Keratinocyte (primary cell): ENCODE measurements around the gene SYNDIG1. TPM values are rescaled to one million over a fixed set of nuclear protein-coding genes. Genes with fewer than 3 reads are reported as not detected.

Experiments used
- DNase-seq: peaks from one replicate; pipeline ENCODE4 v3.0.0-alpha.2; 2011; ENCODE audit warnings: low read depth, missing footprints, low spot score
- FAIRE-seq: peaks from 2 replicates; lab custom pipeline; 2011; peaks lifted over from hg19 to GRCh38; lab: Jason Lieb, UNC
- H2AFZ ChIP-seq: 2 replicates; pipeline ENCODE4 v1.6.0; 2012; ENCODE audit warnings: low read length, control low read depth, inconsistent platforms; ENCODE audit not compliant: control insufficient read depth
- H3K27ac ChIP-seq: 2 replicates; pipeline ENCODE4 v1.5.1; 2011; ENCODE audit warnings: low read length; ENCODE audit not compliant: control insufficient read depth, insufficient read depth
- H3K27me3 ChIP-seq: 3 replicates; pipeline ENCODE4 v1.6.0; 2011; ENCODE audit warnings: low read length; ENCODE audit not compliant: control insufficient read depth, insufficient read depth; ENCODE audit errors: extremely low read depth
- H3K36me3 ChIP-seq, 2 experiments: 2 replicates in 1 of 2; 3 replicates in 1 of 2; pipeline ENCODE4 v1.5.1; 2011; ENCODE audit warnings: low read length in 2 of 2, mild to moderate bottlenecking in 1 of 2; ENCODE audit not compliant: control insufficient read depth in 2 of 2, insufficient read depth in 2 of 2; ENCODE audit errors: extremely low read depth in 1 of 2
- H3K4me1 ChIP-seq: 3 replicates; pipeline ENCODE4 v1.5.1; 2011; ENCODE audit warnings: low read length; ENCODE audit not compliant: control insufficient read depth, insufficient read depth; ENCODE audit errors: extremely low read depth
- H3K4me2 ChIP-seq: 3 replicates; pipeline ENCODE4 v1.6.0; 2011; ENCODE audit warnings: low read depth, low read length; ENCODE audit not compliant: control insufficient read depth, insufficient read depth; ENCODE audit errors: extremely low read depth
- H3K4me3 ChIP-seq, 3 experiments: fragments of 200-600 bp in 1 of 3; sonication (generic) in 1 of 3; 2 replicates in 2 of 3; 3 replicates in 1 of 3; pipeline ENCODE4 v1.5.1; 2011 to 2016; ENCODE audit warnings: low read length in 3 of 3, mild to moderate bottlenecking in 3 of 3, control low read depth in 2 of 3, inconsistent platforms in 1 of 3, low read depth in 1 of 3, mixed read lengths in 1 of 3, mixed run types in 1 of 3, moderate library complexity in 1 of 3; ENCODE audit not compliant: control insufficient read depth in 2 of 3, insufficient read depth in 2 of 3; ENCODE audit errors: extremely low read depth in 1 of 3
- H3K79me2 ChIP-seq: 2 replicates; pipeline ENCODE4 v1.6.0; 2012; ENCODE audit warnings: low read length; ENCODE audit not compliant: control insufficient read depth, insufficient read depth
- H3K9ac ChIP-seq: 3 replicates; pipeline ENCODE4 v1.6.0; 2011; ENCODE audit warnings: low read length; ENCODE audit not compliant: control insufficient read depth, insufficient read depth; ENCODE audit errors: extremely low read depth
- H3K9me1 ChIP-seq: 3 replicates; pipeline ENCODE4 v1.6.0; 2011; ENCODE audit warnings: low read length; ENCODE audit not compliant: control insufficient read depth, insufficient read depth; ENCODE audit errors: extremely low read depth
- H3K9me3 ChIP-seq: 2 replicates; pipeline ENCODE4 v1.5.1; 2012; ENCODE audit warnings: low read depth, low read length; ENCODE audit not compliant: control insufficient read depth
- H4K20me1 ChIP-seq: 3 replicates; pipeline ENCODE4 v1.6.0; 2011; ENCODE audit warnings: low read length; ENCODE audit not compliant: control insufficient read depth, insufficient read depth; ENCODE audit errors: extremely low read depth
- CTCF ChIP-seq, 3 experiments: IDR thresholded peaks in 1 of 3; conservative IDR thresholded peaks in 1 of 3; optimal IDR thresholded peaks in 1 of 3; 2 replicates in 2 of 3; 3 replicates in 1 of 3; pipeline versions ENCODE3 to v1.5.1; 2011; ENCODE audit warnings: low read length in 3 of 3, mild to moderate bottlenecking in 3 of 3, moderate library complexity in 2 of 3, control low read depth in 1 of 3, inconsistent platforms in 1 of 3; ENCODE audit not compliant: insufficient read depth in 2 of 3; ENCODE audit errors: extremely low read depth in 1 of 3
- EZH2 ChIP-seq: IDR thresholded peaks from one replicate; pipeline ENCODE4 v1.6.1; 2012; ENCODE audit warnings: inconsistent platforms, mild to moderate bottlenecking, low read length, moderate library complexity
- dilution Hi-C: fragments of 300-500 bp; cut with MboI; formaldehyde crosslinking; loops from one replicate; pipeline ENCODE4 v1.7.0; 2020; ENCODE audit warnings: low sequenced_read_pairs; ENCODE audit not compliant: extremely low pct_ligation_motif_present
- polyA plus RNA-seq, 5 experiments: library from polyadenylated mRNA; depleted of rRNA in 3 of 5; stranded (reverse) in 3 of 5; stranded (forward) in 1 of 5; unstranded in 1 of 5; fragments of >200 nt; gene quantifications; 1 replicate in 1 of 5; 2 replicates in 3 of 5; 3 replicates in 1 of 5; pipeline versions ENCODE4 v1.2.1 to v1.2.3, GENCODE V29; 2011 to 2012; ENCODE audit warnings: missing spikeins in 2 of 5, low read depth in 1 of 5, low replicate concordance in 1 of 5

Gene SYNDIG1
- polyA plus RNA-seq, 1 donor (not counting 4 experiments of a cell fraction or from before 2014, with no cell fraction given): 0.38 TPM

GRCh38 chr20:24572862-24573261 lies 103.4 kb downstream of the SYNDIG1 start:
- Histone ChIP-seq H3K79me2 (no peaks in the 10 kb centered on the region), H3K27me3 (no peaks in the 10 kb centered on the region), H3K9ac (no peak overlapping the region), H3K9me1 (no peaks in the 10 kb centered on the region), H3K27ac (no peak overlapping the region), H2AFZ (no peak overlapping the region), H3K4me1 (no peaks in the 10 kb centered on the region), H3K9me3 (no peaks in the 10 kb centered on the region), H4K20me1 (no peaks in the 10 kb centered on the region), H3K4me3 (no peak overlapping the region), H3K4me2 (no peak overlapping the region), H3K36me3 (no peaks in the 10 kb centered on the region)
- no peak for DNase-seq
- FAIRE-seq: no peak
- dilution Hi-C loops: no loop called here
- TF ChIP-seq CTCF (optimal IDR thresholded peaks at IDR 0.05 in 1 of 3, IDR thresholded peaks at IDR 0.05 in 1 of 3, conservative IDR thresholded peaks at IDR 0.05 in 1 of 3; ENCODE audit: extremely low read depth in 1 of 3, insufficient read depth in 2 of 3, low read length in 3 of 3) (no peak), EZH2 (no peak)

- no peak overlapping the region for H2AFZ ChIP-seq
- no peak for DNase-seq
- no peak overlapping the region for H3K27ac ChIP-seq
- no peaks in the 10 kb centered on the region for H3K36me3 ChIP-seq
- H3K4me3 ChIP-seq: no peak overlapping the region
- no peaks in the 10 kb centered on the region for H4K20me1 ChIP-seq
- no peaks in the 10 kb centered on the region for H3K9me1 ChIP-seq
- TF ChIP-seq CTCF (optimal IDR thresholded peaks at IDR 0.05 in 1 of 3, IDR thresholded peaks at IDR 0.05 in 1 of 3, conservative IDR thresholded peaks at IDR 0.05 in 1 of 3; ENCODE audit: extremely low read depth in 1 of 3, insufficient read depth in 2 of 3, low read length in 3 of 3): no peak
- no peak for TF ChIP-seq EZH2
- dilution Hi-C loops: no loop called here
- H3K9me3 ChIP-seq: no peaks in the 10 kb centered on the region
- no peaks in the 10 kb centered on the region for H3K79me2 ChIP-seq
- H3K9ac ChIP-seq: no peak overlapping the region
- no peak for FAIRE-seq
- H3K27me3 ChIP-seq: no peaks in the 10 kb centered on the region
- no peaks in the 10 kb centered on the region for H3K4me1 ChIP-seq
- H3K4me2 ChIP-seq: no peak overlapping the region
These were observed 104.1 kb downstream of the SYNDIG1 start for GRCh38 chr20:24573557-24573956.
